ENCODE results near the gene EHD4.

The EHD4 gene

DNA sequence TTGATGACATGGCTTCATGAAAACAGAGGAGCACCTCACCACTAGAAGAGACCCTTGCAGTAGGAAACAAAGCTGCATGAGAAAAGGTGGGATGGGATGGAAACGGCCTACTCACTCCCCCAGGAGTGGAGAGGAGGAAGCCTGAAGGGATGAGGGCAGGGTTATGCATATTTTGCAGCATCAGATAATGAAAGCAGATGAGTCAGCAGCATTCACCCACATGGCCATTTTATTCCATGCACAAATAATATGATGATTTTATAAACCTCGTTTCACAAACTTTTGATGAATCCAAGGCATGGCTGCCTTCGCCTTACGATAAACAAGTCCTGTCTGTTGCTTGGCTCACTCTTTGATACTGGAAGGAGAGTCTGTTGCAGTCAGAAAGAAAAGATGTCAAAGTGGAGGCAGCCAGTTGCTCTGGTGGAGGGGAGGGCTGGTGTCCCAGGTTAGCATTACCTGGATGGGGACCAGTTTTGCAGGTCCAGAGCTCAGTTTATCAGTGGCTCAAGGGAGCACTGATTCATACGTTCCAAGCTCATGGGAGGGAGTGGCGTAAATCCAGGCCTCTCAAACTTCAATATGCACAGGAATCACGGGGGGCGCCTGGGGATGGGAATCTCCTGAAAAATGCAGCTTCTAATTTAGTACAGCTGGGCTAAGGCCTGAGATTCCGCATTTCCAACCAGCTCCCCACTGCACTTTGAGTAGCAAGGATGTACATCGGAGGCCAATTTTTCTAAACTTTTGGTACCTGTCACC, 9.2 kb upstream of the EHD4 start:
- no peak overlapping the region for H3K4me3 ChIP-seq (ENCODE audit: low read depth, low read length)
- no peak for DNase-seq (ENCODE audit: low read depth)
- TF ChIP-seq, protein P1, sequence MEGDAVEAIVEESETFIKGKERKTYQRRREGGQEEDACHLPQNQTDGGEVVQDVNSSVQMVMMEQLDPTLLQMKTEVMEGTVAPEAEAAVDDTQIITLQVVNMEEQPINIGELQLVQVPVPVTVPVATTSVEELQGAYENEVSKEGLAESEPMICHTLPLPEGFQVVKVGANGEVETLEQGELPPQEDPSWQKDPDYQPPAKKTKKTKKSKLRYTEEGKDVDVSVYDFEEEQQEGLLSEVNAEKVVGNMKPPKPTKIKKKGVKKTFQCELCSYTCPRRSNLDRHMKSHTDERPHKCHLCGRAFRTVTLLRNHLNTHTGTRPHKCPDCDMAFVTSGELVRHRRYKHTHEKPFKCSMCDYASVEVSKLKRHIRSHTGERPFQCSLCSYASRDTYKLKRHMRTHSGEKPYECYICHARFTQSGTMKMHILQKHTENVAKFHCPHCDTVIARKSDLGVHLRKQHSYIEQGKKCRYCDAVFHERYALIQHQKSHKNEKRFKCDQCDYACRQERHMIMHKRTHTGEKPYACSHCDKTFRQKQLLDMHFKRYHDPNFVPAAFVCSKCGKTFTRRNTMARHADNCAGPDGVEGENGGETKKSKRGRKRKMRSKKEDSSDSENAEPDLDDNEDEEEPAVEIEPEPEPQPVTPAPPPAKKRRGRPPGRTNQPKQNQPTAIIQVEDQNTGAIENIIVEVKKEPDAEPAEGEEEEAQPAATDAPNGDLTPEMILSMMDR (IDR thresholded peaks at IDR 0.05; ENCODE audit: low read depth, low read length, missing control alignments): no peak
- in situ Hi-C loops (cut with HindIII; ENCODE audit: low sequenced_read_pairs): no loop called here

GRCh38 chr15:41980654-41981323, 8.4 kb upstream of the EHD4 start:
- H3K4me3 ChIP-seq (ENCODE audit: low read depth, low read length): no peak overlapping the region

DNA sequence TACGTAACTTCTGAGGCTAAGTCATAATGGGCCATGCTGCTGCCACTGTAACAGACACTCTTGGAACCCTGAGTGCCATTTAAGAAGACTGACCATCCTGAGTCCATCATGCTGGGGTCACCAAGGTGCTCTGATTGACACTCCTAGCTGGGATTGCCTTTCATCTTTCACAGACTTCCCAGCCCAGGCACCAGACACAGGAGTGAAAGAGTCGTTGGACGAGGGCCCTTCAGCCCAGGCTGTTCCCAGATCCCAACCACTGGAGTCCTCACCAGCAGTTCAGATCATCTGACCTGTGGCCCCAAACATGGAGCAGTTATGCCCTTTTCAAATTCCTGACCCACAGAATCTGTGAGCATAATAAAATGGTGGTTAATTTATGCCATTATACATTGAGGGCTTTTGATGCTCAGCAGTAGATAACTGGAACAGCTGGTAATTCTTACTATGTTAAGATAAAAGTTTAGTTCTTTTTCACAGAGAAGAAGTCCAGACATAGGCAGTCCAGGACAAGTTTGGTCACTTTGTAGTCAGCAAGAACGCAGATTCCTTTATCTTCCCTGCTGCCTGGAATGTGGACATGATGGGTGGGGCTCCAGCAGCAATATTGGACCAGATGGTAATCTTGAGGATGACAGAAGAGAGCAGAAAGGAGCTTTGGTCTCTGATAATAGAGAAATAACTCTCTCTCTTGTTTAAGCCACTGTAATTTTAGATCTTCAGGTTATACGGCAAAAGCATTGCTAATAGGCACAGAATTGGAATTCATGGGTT, 7.3 kb upstream of the EHD4 start:
- TF ChIP-seq, protein P1 (IDR thresholded peaks at IDR 0.05; ENCODE audit: low read depth, low read length, missing control alignments): no peak
- H3K4me3 ChIP-seq (ENCODE audit: low read depth, low read length): no peak overlapping the region
- DNase-seq (ENCODE audit: low read depth): no peak
- in situ Hi-C loops (cut with HindIII; ENCODE audit: low sequenced_read_pairs): no loop called here

More at GRCh38 chr15:41980654-41981323, 8.4 kb upstream of the EHD4 start:
- DNase-seq (ENCODE audit: low read depth): no peak
- in situ Hi-C loops (cut with HindIII; ENCODE audit: low sequenced_read_pairs): no loop called here
- TF ChIP-seq, protein P1 (IDR thresholded peaks at IDR 0.05; ENCODE audit: low read depth, low read length, missing control alignments): no peak

DNA sequence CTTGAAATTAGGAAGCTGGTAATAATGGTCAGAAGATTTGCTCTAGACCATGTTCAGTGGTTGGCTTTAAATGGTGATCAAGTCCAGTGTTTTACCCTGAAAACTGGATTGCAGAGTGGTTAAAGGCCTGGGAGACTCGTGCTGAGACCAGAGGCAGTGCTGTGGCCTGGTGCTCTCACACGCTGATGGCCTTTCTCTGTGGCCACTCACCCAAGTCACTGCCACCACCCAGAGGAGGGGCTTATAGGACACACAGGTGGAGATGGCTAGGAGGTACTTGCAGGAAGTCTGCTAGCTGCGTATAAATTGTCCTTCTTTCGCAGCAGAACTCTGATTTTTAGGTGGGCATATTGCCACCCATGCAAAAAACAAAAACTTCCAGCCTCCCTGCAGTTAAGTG, 6.2 kb upstream of the EHD4 start:
- DNase-seq (ENCODE audit: low read depth): no peak
- H3K4me3 ChIP-seq (ENCODE audit: low read depth, low read length): no peak overlapping the region
- TF ChIP-seq, protein P1 (IDR thresholded peaks at IDR 0.05; ENCODE audit: low read depth, low read length, missing control alignments): no peak
- in situ Hi-C loops (cut with HindIII; ENCODE audit: low sequenced_read_pairs): no loop called here

- in situ Hi-C loops (cut with HindIII; ENCODE audit: low sequenced_read_pairs): no loop called here
- no peak for DNase-seq (ENCODE audit: low read depth)
- TF ChIP-seq, protein P1 (IDR thresholded peaks at IDR 0.05; ENCODE audit: low read depth, low read length, missing control alignments): no peak
- H3K4me3 ChIP-seq (ENCODE audit: low read depth, low read length): no peak overlapping the region
Observed at GRCh38 chr15:41977757-41978383, 5.5 kb upstream of the EHD4 start.

GRCh38 chr15:41975669-41976068, 3.3 kb upstream of the EHD4 start:
- TF ChIP-seq, protein P1 (IDR thresholded peaks at IDR 0.05; ENCODE audit: low read depth, low read length, missing control alignments): no peak
- DNase-seq (ENCODE audit: low read depth): no peak
- in situ Hi-C loops (cut with HindIII; ENCODE audit: low sequenced_read_pairs): no loop called here
- H3K4me3 ChIP-seq (ENCODE audit: low read depth, low read length): no peak overlapping the region

All from astrocyte of the cerebellum (primary cell).